OCI-LY7 (cell line): ENCODE measurements around the gene SAC3D1. TPM values are rescaled to one million over a fixed set of nuclear protein-coding genes. Genes with fewer than 3 reads are reported as not detected.

Experiments
- BruUV-seq: library from RNA; stranded (reverse); fragments of 400-500 nt; replicated peaks from 2 replicates; lab custom pipeline; 2021; lab: Mats Ljungman, UMichigan
- CTCF ChIA-PET: fragments of 300-600 bp; sonication (Branson Sonifier 250); formaldehyde crosslinking; loops from one replicate; lab custom pipeline; 2022; ENCODE audit warnings: antibody characterized with exemption; ENCODE audit not compliant: unreplicated experiment; lab: Charles Lee
- POLR2A ChIA-PET: fragments of 300-600 bp; sonication (Branson Sonifier 250); formaldehyde crosslinking; loops from one replicate; lab custom pipeline; 2022; ENCODE audit warnings: antibody characterized with exemption; lab: Charles Lee
- DNase-seq: peaks from one replicate; pipeline ENCODE4 v3.0.0-alpha.2; 2015; ENCODE audit warnings: low spot score
- H2AFZ ChIP-seq: fragments of 200-600 bp; sonication (generic), shearing (Covaris generic); 2 replicates; pipeline ENCODE4 v1.6.1; 2014; ENCODE audit warnings: mild to moderate bottlenecking, antibody characterized with exemption, low read length, moderate library complexity
- H3K27ac ChIP-seq: fragments of 200-600 bp; sonication (generic); 2 replicates; pipeline ENCODE4 v1.5.1; 2014; ENCODE audit warnings: mixed run types, low read depth, mild to moderate bottlenecking, moderate library complexity, low read length, inconsistent platforms; ENCODE audit not compliant: poor library complexity, severe bottlenecking
- H3K36me3 ChIP-seq: fragments of 200-600 bp; sonication (generic); 2 replicates; pipeline ENCODE4 v1.6.1; 2014; ENCODE audit warnings: mild to moderate bottlenecking, antibody characterized with exemption, low read length, moderate library complexity, mixed read lengths; ENCODE audit not compliant: insufficient read depth
- H3K4me1 ChIP-seq: fragments of 200-600 bp; sonication (generic); 2 replicates; pipeline ENCODE4 v1.5.1; 2014; ENCODE audit warnings: mild to moderate bottlenecking, low read length; ENCODE audit not compliant: insufficient read depth, poor library complexity, severe bottlenecking
- H3K4me2 ChIP-seq: fragments of 200-600 bp; sonication (generic); 2 replicates; pipeline ENCODE4 v1.6.1; 2014; ENCODE audit warnings: mild to moderate bottlenecking, low read length
- H3K4me3 ChIP-seq: fragments of 200-600 bp; sonication (generic); 2 replicates; pipeline ENCODE4 v1.5.1; 2014; ENCODE audit warnings: mild to moderate bottlenecking, low read depth, low read length; ENCODE audit not compliant: poor library complexity, severe bottlenecking
- H3K79me2 ChIP-seq: fragments of 200-600 bp; sonication (generic); 2 replicates; pipeline ENCODE4 v1.6.1; 2016; ENCODE audit warnings: low read depth, mild to moderate bottlenecking, low read length, moderate library complexity, mixed read lengths; ENCODE audit not compliant: insufficient read depth
- H3K9me2 ChIP-seq: fragments of 200-600 bp; sonication (generic); 2 replicates; pipeline ENCODE4 v1.6.1; 2016; ENCODE audit warnings: mild to moderate bottlenecking, low read length, mixed read lengths; ENCODE audit not compliant: insufficient read depth
- H3K9me3 ChIP-seq: fragments of 200-600 bp; sonication (generic); 2 replicates; pipeline ENCODE4 v1.6.1; 2014; ENCODE audit warnings: mild to moderate bottlenecking, mixed run types, low read length, mixed read lengths
- H4K20me1 ChIP-seq: fragments of 200-600 bp; sonication (generic); 2 replicates; pipeline ENCODE4 v1.6.1; 2014; ENCODE audit warnings: mild to moderate bottlenecking, antibody characterized with exemption, low read length, moderate library complexity, mixed read lengths; ENCODE audit not compliant: insufficient read depth
- EZH2phosphoT487 ChIP-seq: fragments of 200-600 bp; sonication (generic); IDR thresholded peaks from 2 replicates; pipeline ENCODE4 v1.6.1; 2018; ENCODE audit warnings: low read depth, borderline replicate concordance, mild to moderate bottlenecking, mixed run types, antibody characterized with exemption, low read length, moderate library complexity, mixed read lengths
- intact Hi-C: fragments of 100-400 bp; cut with micrococcal nuclease; formaldehyde crosslinking; loops from one replicate; pipeline ENCODE4 v1.10.0; 2022; ENCODE audit not compliant: unreplicated experiment
- total RNA-seq, 2 experiments: library from RNA; depleted of rRNA in 1 of 2; stranded (reverse); fragments of >200 nt in 1 of 2; shearing (Covaris generic) in 1 of 2; gene quantifications; 2 replicates each; pipeline ENCODE4 v1.2.3, GENCODE V29; 2014 to 2022
- TF ChIP-seq, protein P1 (sequence below): fragments of 200-600 bp; sonication (generic); conservative IDR thresholded peaks from 2 replicates; pipeline ENCODE4 v1.5.1; 2014; ENCODE audit warnings: mild to moderate bottlenecking, antibody characterized with exemption, low read length, moderate library complexity, mixed read lengths

SAC3D1 gene
- total RNA-seq, 2 experiments from 2014 or later: 28.2 to 32.5 TPM

DNA sequence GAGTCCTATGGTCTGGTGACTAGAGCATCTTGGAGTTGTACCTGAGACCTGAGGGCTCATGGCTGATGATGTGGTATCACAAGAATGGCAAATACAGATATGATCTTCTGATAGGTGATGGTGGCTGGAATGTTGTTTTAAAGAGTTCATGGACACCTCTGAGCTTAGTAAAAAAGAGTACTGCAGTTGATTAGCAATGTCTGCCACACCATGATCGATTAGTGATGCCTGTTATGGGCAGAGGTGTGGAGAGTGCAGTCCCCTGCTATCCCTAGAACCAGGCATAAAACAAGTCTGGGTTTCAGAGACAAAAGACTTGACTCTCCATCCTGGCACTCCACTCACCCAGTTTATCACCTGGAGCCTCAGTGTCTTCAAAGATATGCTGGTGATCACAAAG lies 42.9 kb upstream of the SAC3D1 start:
- H4K20me1 ChIP-seq: no peaks in the 10 kb centered on the region
- no peaks in the 10 kb centered on the region for H3K36me3 ChIP-seq
- peak; percentile 64 for DNase-seq
- no TSS peak for BruUV-seq
- intact Hi-C loops: no loop called here
- H2AFZ ChIP-seq: peak overlapping the region; percentile 94; the same call in 1 of the 2 replicates
- TF ChIP-seq EZH2phosphoT487: no peak
- TF ChIP-seq, protein P1, sequence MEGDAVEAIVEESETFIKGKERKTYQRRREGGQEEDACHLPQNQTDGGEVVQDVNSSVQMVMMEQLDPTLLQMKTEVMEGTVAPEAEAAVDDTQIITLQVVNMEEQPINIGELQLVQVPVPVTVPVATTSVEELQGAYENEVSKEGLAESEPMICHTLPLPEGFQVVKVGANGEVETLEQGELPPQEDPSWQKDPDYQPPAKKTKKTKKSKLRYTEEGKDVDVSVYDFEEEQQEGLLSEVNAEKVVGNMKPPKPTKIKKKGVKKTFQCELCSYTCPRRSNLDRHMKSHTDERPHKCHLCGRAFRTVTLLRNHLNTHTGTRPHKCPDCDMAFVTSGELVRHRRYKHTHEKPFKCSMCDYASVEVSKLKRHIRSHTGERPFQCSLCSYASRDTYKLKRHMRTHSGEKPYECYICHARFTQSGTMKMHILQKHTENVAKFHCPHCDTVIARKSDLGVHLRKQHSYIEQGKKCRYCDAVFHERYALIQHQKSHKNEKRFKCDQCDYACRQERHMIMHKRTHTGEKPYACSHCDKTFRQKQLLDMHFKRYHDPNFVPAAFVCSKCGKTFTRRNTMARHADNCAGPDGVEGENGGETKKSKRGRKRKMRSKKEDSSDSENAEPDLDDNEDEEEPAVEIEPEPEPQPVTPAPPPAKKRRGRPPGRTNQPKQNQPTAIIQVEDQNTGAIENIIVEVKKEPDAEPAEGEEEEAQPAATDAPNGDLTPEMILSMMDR: no peak
- H3K27ac ChIP-seq: peak overlapping the region; percentile 47
- ChIA-PET CTCF (interaction anchor here (0.5 kb wide), 1 partner anchor 13 kb away, joined by 3 read pairs; no protein-coding TSS in a partner anchor), POLR2A (interaction anchor here (0.9 to 2.0 kb wide), 6 partner anchors 9 to 148 kb away, joined by 3 to 6 read pairs (median 4); no protein-coding TSS in a partner anchor)
- H3K4me1 ChIP-seq: peaks cover 30% of the 10 kb centered on the region
- no peaks in the 10 kb centered on the region for H3K79me2 ChIP-seq
- no peaks in the 10 kb centered on the region for H3K9me3 ChIP-seq
- peak overlapping the region; percentile 57 for H3K4me2 ChIP-seq
- peak overlapping the region; percentile 57 for H3K4me3 ChIP-seq
- H3K9me2 ChIP-seq: no peaks in the 10 kb centered on the region

DNA sequence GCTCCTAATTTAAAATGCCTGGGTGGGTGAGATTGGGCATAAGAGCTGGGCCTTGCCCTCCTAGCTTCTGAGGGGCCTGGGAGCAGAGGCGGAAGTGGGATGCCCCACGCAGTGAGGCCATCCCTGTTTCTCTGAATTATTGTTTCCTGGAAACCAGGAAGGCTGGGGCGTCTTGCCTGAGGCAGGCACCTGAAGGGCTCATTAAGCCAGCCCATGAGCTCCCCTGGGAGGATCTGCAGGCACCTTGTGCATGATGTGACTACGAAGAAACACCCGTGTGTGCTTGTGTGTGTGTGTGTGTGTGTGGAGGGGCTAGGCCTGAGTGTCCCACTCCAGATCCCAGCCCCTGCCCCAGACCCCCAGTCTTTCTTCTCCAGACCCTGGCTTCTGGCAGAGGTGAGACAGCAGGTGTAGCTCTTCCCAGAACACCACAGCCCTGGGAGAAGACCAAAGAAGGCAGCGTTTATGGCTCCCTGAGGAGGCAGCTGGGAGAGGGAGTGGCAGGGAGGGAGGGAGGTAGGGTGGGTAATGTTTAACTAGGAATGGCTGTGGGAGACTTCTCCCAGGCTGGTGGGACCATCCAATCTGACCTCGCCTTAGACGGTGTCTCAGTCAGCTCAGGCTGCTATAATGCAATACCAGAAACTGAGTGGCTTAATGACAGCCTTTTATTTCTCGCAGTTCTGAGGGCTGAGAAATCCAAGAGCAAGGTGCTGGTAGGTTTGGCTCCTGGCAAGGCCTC lies 42.1 kb upstream of the SAC3D1 start:
- Histone ChIP-seq H3K27ac (peak overlapping the region; percentile 47), H3K4me3 (peak overlapping the region; percentile 57), H2AFZ (peak overlapping the region; percentile 94; the same call in 1 of the 2 replicates), H3K4me1 (peaks cover 30% of the 10 kb centered on the region), H4K20me1 (no peaks in the 10 kb centered on the region), H3K9me2 (no peaks in the 10 kb centered on the region), H3K9me3 (no peaks in the 10 kb centered on the region), H3K79me2 (no peaks in the 10 kb centered on the region), H3K4me2 (peak overlapping the region; percentile 57), H3K36me3 (no peaks in the 10 kb centered on the region)
- ChIA-PET POLR2A (interaction anchor here (0.9 to 2.0 kb wide), 5 partner anchors 10 to 148 kb away, joined by 3 to 6 read pairs (median 4); no protein-coding TSS in a partner anchor), CTCF (interaction anchor here (0.5 to 0.6 kb wide), 4 partner anchors 14 to 450 kb away, joined by 3 to 6 read pairs (median 3); no protein-coding TSS in a partner anchor)
- DNase-seq: peak; percentile 47
- intact Hi-C loops: no loop called here
- no peak for TF ChIP-seq EZH2phosphoT487
- TF ChIP-seq, protein P1: no peak
- no TSS peak for BruUV-seq
